GM19240 (cell line): Measurements from ENCODE around the gene RMND5A.

Experiments used
- DNase-seq: peaks from one replicate; pipeline ENCODE4 v3.0.0; 2011; ENCODE audit warnings: low spot score; ENCODE audit not compliant: insufficient read length

RMND5A gene

DNA sequence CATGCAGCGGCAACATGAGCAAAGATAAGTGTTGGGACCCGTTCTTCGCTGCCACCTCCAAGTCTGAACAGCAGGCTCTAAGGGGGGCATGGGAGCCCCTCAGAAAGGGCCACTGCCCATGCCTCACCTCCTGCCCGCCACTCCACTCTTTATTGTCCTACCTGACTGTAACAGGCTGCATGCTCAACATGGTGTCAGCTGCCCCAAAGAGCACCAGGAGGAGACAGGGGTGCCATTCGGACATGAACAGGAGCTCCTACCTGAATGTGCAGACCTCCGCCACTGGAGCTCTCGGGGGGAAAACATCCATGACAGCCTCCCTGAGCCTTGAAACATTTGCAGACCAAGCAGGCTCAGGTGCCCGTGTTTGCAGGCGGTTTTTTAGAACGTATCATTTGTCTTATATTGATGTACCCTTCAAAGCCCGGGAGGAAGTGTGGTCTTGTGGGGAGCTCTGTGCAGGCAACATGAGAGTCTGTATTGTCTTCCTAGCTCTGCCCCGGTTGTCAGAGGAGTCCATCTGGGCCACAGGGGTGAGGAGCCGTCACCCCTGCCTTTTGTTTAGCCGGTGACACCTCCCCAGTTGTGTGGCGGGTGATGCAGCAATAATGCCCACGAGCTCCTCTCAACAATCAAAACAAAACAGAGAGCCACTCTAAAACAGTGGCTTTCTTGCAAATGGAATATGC lies 105.7 kb downstream of the RMND5A start:
- DNase-seq, result no peak

DNA sequence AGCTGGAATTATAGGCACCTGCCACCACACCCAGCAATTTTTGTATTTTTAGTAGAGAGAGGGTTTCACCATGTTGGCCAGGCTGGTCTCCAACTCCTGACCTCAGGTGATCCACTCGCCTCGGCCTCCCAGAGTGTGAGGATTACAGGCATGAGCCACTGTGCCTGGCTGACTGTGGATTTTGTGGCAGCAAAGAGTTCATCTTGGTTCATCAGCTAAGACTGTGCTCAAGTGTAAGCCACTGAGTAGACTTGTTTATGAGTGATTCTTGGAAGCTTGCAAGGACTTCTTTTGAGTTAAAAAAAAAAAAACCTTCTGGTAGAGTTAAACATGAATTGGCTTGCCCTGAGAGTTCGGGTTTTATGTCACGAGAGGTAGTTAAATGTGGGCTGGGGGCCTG lies 106.9 kb downstream of the RMND5A start:
- DNase-seq, result no peak
